OCI-LY7 (cell line): ENCODE data around the gene PEX11G. TPM values are rescaled to one million over a fixed set of nuclear protein-coding genes. Genes with fewer than 3 reads are reported as not detected.

Experiments
- BruUV-seq: library from RNA; stranded (reverse); fragments of 400-500 nt; replicated peaks from 2 replicates; lab custom pipeline; 2021; lab: Mats Ljungman, UMichigan
- CTCF ChIA-PET: fragments of 300-600 bp; sonication (Branson Sonifier 250); formaldehyde crosslinking; loops from one replicate; lab custom pipeline; 2022; ENCODE audit warnings: antibody characterized with exemption; ENCODE audit not compliant: unreplicated experiment; lab: Charles Lee
- POLR2A ChIA-PET: fragments of 300-600 bp; sonication (Branson Sonifier 250); formaldehyde crosslinking; loops from one replicate; lab custom pipeline; 2022; ENCODE audit warnings: antibody characterized with exemption; lab: Charles Lee
- DNase-seq: peaks from one replicate; pipeline ENCODE4 v3.0.0-alpha.2; 2015; ENCODE audit warnings: low spot score
- H2AFZ ChIP-seq: fragments of 200-600 bp; sonication (generic), shearing (Covaris generic); 2 replicates; pipeline ENCODE4 v1.6.1; 2014; ENCODE audit warnings: mild to moderate bottlenecking, antibody characterized with exemption, low read length, moderate library complexity
- H3K27ac ChIP-seq: fragments of 200-600 bp; sonication (generic); 2 replicates; pipeline ENCODE4 v1.5.1; 2014; ENCODE audit warnings: mixed run types, low read depth, mild to moderate bottlenecking, moderate library complexity, low read length, inconsistent platforms; ENCODE audit not compliant: poor library complexity, severe bottlenecking
- H3K36me3 ChIP-seq: fragments of 200-600 bp; sonication (generic); 2 replicates; pipeline ENCODE4 v1.6.1; 2014; ENCODE audit warnings: mild to moderate bottlenecking, antibody characterized with exemption, low read length, moderate library complexity, mixed read lengths; ENCODE audit not compliant: insufficient read depth
- H3K4me1 ChIP-seq: fragments of 200-600 bp; sonication (generic); 2 replicates; pipeline ENCODE4 v1.5.1; 2014; ENCODE audit warnings: mild to moderate bottlenecking, low read length; ENCODE audit not compliant: insufficient read depth, poor library complexity, severe bottlenecking
- H3K4me2 ChIP-seq: fragments of 200-600 bp; sonication (generic); 2 replicates; pipeline ENCODE4 v1.6.1; 2014; ENCODE audit warnings: mild to moderate bottlenecking, low read length
- H3K4me3 ChIP-seq: fragments of 200-600 bp; sonication (generic); 2 replicates; pipeline ENCODE4 v1.5.1; 2014; ENCODE audit warnings: mild to moderate bottlenecking, low read depth, low read length; ENCODE audit not compliant: poor library complexity, severe bottlenecking
- H3K79me2 ChIP-seq: fragments of 200-600 bp; sonication (generic); 2 replicates; pipeline ENCODE4 v1.6.1; 2016; ENCODE audit warnings: low read depth, mild to moderate bottlenecking, low read length, moderate library complexity, mixed read lengths; ENCODE audit not compliant: insufficient read depth
- H3K9me2 ChIP-seq: fragments of 200-600 bp; sonication (generic); 2 replicates; pipeline ENCODE4 v1.6.1; 2016; ENCODE audit warnings: mild to moderate bottlenecking, low read length, mixed read lengths; ENCODE audit not compliant: insufficient read depth
- H3K9me3 ChIP-seq: fragments of 200-600 bp; sonication (generic); 2 replicates; pipeline ENCODE4 v1.6.1; 2014; ENCODE audit warnings: mild to moderate bottlenecking, mixed run types, low read length, mixed read lengths
- H4K20me1 ChIP-seq: fragments of 200-600 bp; sonication (generic); 2 replicates; pipeline ENCODE4 v1.6.1; 2014; ENCODE audit warnings: mild to moderate bottlenecking, antibody characterized with exemption, low read length, moderate library complexity, mixed read lengths; ENCODE audit not compliant: insufficient read depth
- CTCF ChIP-seq: fragments of 200-600 bp; sonication (generic); conservative IDR thresholded peaks from 2 replicates; pipeline ENCODE4 v1.5.1; 2014; ENCODE audit warnings: mild to moderate bottlenecking, antibody characterized with exemption, low read length, moderate library complexity, mixed read lengths
- EZH2phosphoT487 ChIP-seq: fragments of 200-600 bp; sonication (generic); IDR thresholded peaks from 2 replicates; pipeline ENCODE4 v1.6.1; 2018; ENCODE audit warnings: low read depth, borderline replicate concordance, mild to moderate bottlenecking, mixed run types, antibody characterized with exemption, low read length, moderate library complexity, mixed read lengths
- intact Hi-C: fragments of 100-400 bp; cut with micrococcal nuclease; formaldehyde crosslinking; loops from one replicate; pipeline ENCODE4 v1.10.0; 2022; ENCODE audit not compliant: unreplicated experiment
- total RNA-seq, 2 experiments: library from RNA; depleted of rRNA in 1 of 2; stranded (reverse); fragments of >200 nt in 1 of 2; shearing (Covaris generic) in 1 of 2; gene quantifications; 2 replicates each; pipeline ENCODE4 v1.2.3, GENCODE V29; 2014 to 2022

Gene PEX11G
- total RNA-seq, 2 experiments from 2014 or later, result not detected

GRCh38 chr19:7509625-7510024 lies 20.8 kb upstream of the PEX11G start:
- H3K4me3 ChIP-seq, result no peak overlapping the region
- TF ChIP-seq CTCF (no peak), EZH2phosphoT487 (no peak)
- CTCF ChIA-PET, result no interaction called here
- no peaks in the 10 kb centered on the region for H4K20me1 ChIP-seq
- H3K27ac ChIP-seq, result no peak overlapping the region
- DNase-seq, result no peak
- no peaks in the 10 kb centered on the region for H3K79me2 ChIP-seq
- H3K9me3 ChIP-seq, result no peaks in the 10 kb centered on the region
- POLR2A ChIA-PET, result no interaction called here
- no peaks in the 10 kb centered on the region for H3K36me3 ChIP-seq
- H3K4me1 ChIP-seq, result peaks cover 13% of the 10 kb centered on the region
- no peak overlapping the region for H2AFZ ChIP-seq
- BruUV-seq, result no TSS peak
- H3K4me2 ChIP-seq, result no peak overlapping the region
- no peaks in the 10 kb centered on the region for H3K9me2 ChIP-seq
- intact Hi-C loops, result no loop called here

GRCh38 chr19:7507884-7508283 lies 19.0 kb upstream of the PEX11G start:
- Histone ChIP-seq H4K20me1 (no peaks in the 10 kb centered on the region), H3K9me2 (no peaks in the 10 kb centered on the region), H3K9me3 (no peaks in the 10 kb centered on the region), H3K36me3 (no peaks in the 10 kb centered on the region), H3K4me2 (no peak overlapping the region), H3K4me1 (peaks cover 13% of the 10 kb centered on the region), H3K4me3 (no peak overlapping the region), H3K79me2 (no peaks in the 10 kb centered on the region), H3K27ac (no peak overlapping the region), H2AFZ (no peak overlapping the region)
- CTCF ChIA-PET, result no interaction called here
- intact Hi-C loops, result no loop called here
- POLR2A ChIA-PET, result no interaction called here
- no peak for TF ChIP-seq EZH2phosphoT487
- TF ChIP-seq CTCF, result no peak
- DNase-seq, result peak; percentile 42
- BruUV-seq, result no TSS peak

- CTCF ChIA-PET, result no interaction called here
- H3K9me3 ChIP-seq, result no peaks in the 10 kb centered on the region
- no peaks in the 10 kb centered on the region for H3K9me2 ChIP-seq
- H3K4me1 ChIP-seq, result peaks cover 13% of the 10 kb centered on the region
- H4K20me1 ChIP-seq, result no peaks in the 10 kb centered on the region
- H3K36me3 ChIP-seq, result no peaks in the 10 kb centered on the region
- H3K4me2 ChIP-seq, result peak overlapping the region; percentile 71
- DNase-seq, result peak; percentile 81
- H2AFZ ChIP-seq, result peak overlapping the region; percentile 39; the same call in 1 of the 2 replicates
- H3K4me3 ChIP-seq, result peak overlapping the region; percentile 50
- H3K79me2 ChIP-seq, result no peaks in the 10 kb centered on the region
- intact Hi-C loops, result no loop called here
- POLR2A ChIA-PET, result interaction anchor here (0.6 to 0.7 kb wide), 2 partner anchors 9 to 116 kb away, joined by 3 to 4 read pairs; no protein-coding TSS in a partner anchor
- BruUV-seq, result no TSS peak
- no peak overlapping the region for H3K27ac ChIP-seq
- TF ChIP-seq CTCF, result no peak
- TF ChIP-seq EZH2phosphoT487, result no peak
Observed at GRCh38 chr19:7506385-7507328, 17.8 kb upstream of the PEX11G start.
